ENCODE measurements around the gene MYO9A.
"Not testable (repeated sequence)": the region's sequence is repeated elsewhere in the genome, so short reads cannot be mapped to it uniquely, and the experiment has no call there.

MYO9A gene

DNA sequence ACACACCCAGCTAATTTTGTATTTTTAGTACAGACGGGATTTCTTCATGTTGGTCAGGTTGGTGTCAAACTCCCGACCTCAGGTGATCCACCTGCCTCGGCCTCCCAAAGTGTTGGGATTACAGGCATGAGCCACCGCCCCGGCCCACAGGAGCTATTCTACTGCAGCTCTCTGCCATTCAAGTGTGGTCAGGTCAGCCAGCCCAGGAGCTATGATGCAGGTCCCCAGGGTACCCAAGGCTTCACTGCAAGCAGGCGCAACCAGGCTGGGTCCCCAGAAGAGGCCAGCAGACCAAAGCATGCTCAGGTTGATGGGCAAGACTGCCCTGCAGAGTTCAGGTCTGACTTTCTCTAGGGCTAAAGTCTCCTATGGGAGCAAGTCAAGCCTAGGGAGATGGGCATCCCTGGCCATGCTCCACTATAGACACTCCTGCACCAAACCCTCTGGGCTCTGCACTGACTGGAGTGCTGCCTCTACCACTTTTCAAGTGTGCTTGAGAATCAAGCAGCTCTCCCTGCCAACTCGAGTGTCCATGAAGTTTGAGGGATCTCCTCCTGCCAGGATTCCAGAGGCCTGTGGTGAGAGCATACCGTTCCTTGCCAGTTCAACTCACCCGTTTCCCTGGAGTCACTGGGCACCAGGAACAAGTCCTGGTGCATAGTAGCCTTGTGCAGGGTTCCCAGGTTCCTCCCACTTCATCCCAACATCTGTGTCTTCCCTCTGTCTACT is 30.9 kb downstream of the MYO9A start:
- Histone ChIP-seq H3K27ac (ENCODE audit: low read length) (no peak overlapping the region), H3K9me3 (ENCODE audit: control insufficient read depth in 1 of 2, low read length in 2 of 2) (no peaks in the 10 kb centered on the region), H3K4me1 (ENCODE audit: control insufficient read depth in 1 of 2, insufficient read depth in 2 of 2, low read length in 2 of 2) (peaks cover 0 to under 1% of the 10 kb centered on the region in 2 donors), H3K4me3 (ENCODE audit: low read depth in 1 of 2, low read length in 2 of 2) (no peak overlapping the region), H3K36me3 (ENCODE audit: control insufficient read depth in 1 of 2, insufficient read depth in 2 of 2, low read length in 2 of 2) (no peaks in the 10 kb centered on the region), H3K27me3 (ENCODE audit: low read depth, low read length) (no peaks in the 10 kb centered on the region)

DNA sequence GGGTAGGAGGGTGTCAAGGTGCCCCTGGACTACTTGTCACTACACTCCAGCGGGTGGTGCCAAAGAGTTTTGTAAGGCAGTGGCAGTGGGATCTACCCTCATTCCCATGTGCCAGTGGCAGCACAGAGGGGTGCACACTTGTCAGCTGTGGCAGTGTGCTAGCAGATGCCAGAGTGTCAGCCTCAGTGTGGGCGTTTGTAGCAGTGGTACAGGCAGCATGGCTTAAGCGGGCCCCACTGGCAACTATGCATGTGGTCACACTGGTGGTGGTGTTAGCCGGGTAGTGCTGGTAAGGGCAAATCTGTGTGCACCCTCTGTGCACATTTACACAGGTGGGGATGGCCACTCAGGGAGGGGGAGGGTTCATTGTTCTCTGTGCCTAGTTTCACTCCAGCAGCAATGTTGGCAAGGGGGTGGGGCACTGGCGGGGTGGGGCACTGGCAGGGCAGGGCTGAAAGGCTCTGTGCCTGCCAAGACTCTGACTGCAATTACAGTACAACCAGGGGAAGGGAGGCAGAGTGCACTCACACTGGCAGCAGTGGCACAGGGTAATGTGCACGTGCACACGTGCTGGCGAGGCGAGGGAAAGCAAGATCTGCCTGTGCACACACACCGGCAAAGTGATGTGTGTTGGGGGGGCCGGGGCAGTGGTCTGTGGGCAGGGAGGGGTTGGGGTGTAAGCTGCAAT is 31.8 kb downstream of the MYO9A start:
- Histone ChIP-seq H3K36me3 (ENCODE audit: control insufficient read depth in 1 of 2, insufficient read depth in 2 of 2, low read length in 2 of 2) (no peaks in the 10 kb centered on the region), H3K9me3 (ENCODE audit: control insufficient read depth in 1 of 2, low read length in 2 of 2) (no peaks in the 10 kb centered on the region), H3K4me1 (ENCODE audit: control insufficient read depth in 1 of 2, insufficient read depth in 2 of 2, low read length in 2 of 2) (no peaks in the 10 kb centered on the region), H3K4me3 (ENCODE audit: low read depth in 1 of 2, low read length in 2 of 2) (no peak overlapping the region), H3K27ac (ENCODE audit: low read length) (no peak overlapping the region), H3K27me3 (ENCODE audit: low read depth, low read length) (no peaks in the 10 kb centered on the region)

DNA sequence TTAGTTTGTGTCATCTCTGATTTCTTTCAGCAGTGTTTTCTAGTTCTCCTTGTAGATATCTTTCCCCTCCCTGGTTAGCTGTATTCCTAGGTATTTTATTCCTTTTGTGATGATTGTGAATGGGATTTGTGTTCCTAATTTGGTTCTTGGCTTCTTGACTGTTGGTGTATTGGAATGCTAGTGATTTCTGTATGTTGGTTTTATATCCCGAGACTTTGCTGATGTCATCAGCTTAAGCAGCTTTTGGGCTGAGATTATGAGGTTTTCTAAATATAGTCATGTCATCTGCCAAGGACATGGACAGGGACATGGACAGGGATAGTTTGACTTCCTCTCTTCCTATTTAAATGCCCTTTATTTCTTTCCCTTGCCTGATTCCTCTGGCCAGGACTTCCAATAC is 35.8 kb downstream of the MYO9A start:
- no peaks in the 10 kb centered on the region for H3K4me1 ChIP-seq (ENCODE audit: control insufficient read depth in 1 of 2, insufficient read depth in 2 of 2, low read length in 2 of 2)
- H3K9me3 ChIP-seq (ENCODE audit: control insufficient read depth in 1 of 2, low read length in 2 of 2): no peaks in the 10 kb centered on the region
- H3K27ac ChIP-seq (ENCODE audit: low read length): no peak overlapping the region
- no peak overlapping the region for H3K4me3 ChIP-seq (ENCODE audit: low read depth in 1 of 2, low read length in 2 of 2)
- H3K36me3 ChIP-seq (ENCODE audit: control insufficient read depth in 1 of 2, insufficient read depth in 2 of 2, low read length in 2 of 2): no peaks in the 10 kb centered on the region
- H3K27me3 ChIP-seq (ENCODE audit: low read depth, low read length): no peaks in the 10 kb centered on the region

DNA sequence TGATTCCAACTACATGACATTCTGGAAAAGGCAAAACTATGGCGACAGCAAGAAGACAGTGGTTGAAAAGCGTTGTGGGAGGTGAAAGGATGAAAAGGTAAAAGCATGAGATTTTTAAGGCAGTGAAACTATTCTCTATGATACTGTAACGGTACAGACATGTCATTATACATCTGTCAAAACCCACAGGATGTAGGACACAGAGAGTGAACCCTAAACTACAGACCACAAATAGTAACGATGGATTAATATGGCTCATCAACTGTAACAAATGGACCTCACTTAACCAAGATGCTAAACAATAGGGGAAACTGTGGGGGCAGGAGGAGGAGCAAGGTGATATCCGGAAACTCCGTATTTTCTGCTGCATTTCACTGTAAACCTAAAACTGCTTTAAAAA is 39.1 kb downstream of the MYO9A start:
- H3K4me1 ChIP-seq (ENCODE audit: control insufficient read depth in 1 of 2, insufficient read depth in 2 of 2, low read length in 2 of 2): peaks cover 0 to 4% of the 10 kb centered on the region in 2 donors
- H3K9me3 ChIP-seq (ENCODE audit: control insufficient read depth in 1 of 2, low read length in 2 of 2): no peaks in the 10 kb centered on the region
- no peaks in the 10 kb centered on the region for H3K36me3 ChIP-seq (ENCODE audit: control insufficient read depth in 1 of 2, insufficient read depth in 2 of 2, low read length in 2 of 2)
- no peak overlapping the region for H3K27ac ChIP-seq (ENCODE audit: low read length)
- H3K27me3 ChIP-seq (ENCODE audit: low read depth, low read length): no peaks in the 10 kb centered on the region
- no peak overlapping the region for H3K4me3 ChIP-seq (ENCODE audit: low read depth in 1 of 2, low read length in 2 of 2)

DNA sequence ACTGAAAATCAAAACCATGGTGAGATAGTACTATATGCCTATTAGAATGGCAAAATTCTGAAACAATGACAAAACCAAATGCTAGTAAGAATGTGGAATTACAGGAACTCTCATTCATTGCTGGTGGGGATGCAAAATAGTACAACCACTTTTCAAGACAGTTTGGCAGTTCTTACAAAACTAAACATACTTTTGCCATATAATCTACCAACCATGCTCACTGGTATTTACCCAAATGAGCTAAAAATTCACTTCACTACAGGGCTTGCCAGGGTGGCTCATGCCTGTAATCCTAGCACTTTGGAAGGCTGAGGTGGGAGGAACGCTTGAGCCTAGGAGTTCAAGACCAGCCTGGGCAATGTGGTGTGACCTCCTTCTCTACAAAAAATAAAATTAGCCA is 40.0 kb downstream of the MYO9A start:
- Histone ChIP-seq H3K9me3 (ENCODE audit: control insufficient read depth in 1 of 2, low read length in 2 of 2) (no peaks in the 10 kb centered on the region), H3K4me3 (ENCODE audit: low read depth in 1 of 2, low read length in 2 of 2) (no peak overlapping the region), H3K36me3 (ENCODE audit: control insufficient read depth in 1 of 2, insufficient read depth in 2 of 2, low read length in 2 of 2) (no peaks in the 10 kb centered on the region), H3K27ac (ENCODE audit: low read length) (no peak overlapping the region), H3K4me1 (ENCODE audit: control insufficient read depth in 1 of 2, insufficient read depth in 2 of 2, low read length in 2 of 2) (peaks cover 0 to 4% of the 10 kb centered on the region in 2 donors), H3K27me3 (ENCODE audit: low read depth, low read length) (no peaks in the 10 kb centered on the region)

DNA sequence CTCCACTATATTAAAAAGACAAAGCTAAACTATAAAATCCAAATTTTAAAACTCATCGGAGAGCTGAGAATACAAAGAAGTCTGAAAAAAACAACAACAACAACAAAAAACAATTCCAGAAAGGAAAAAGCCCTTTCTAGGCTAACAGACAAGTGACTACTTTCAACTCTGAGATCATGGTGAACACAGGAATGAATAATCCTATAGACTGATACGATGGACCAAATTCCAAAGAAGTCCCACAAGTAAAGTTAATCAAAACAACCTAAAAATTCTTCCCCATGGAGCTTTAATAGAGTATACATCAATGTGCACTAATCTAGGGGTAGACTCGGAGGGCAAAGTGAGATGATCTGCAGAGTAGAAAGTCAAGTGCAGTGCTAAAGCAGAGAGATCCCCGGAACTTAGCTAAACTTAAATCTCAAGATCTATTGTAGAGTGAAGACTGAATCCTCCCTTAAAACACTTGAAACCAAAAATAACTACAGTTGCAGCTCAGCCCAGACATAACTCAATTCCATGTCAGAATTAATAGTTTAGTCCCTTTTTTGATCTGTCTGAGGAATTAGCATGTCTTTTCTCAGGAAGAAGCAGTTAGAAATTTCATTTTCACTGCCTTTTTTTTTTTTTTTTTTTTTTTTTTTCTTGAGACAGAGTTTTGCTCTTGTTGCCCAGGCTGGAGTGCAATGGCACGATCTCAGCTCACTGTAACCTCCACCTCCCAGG is 43.5 kb downstream of the MYO9A start:
- H3K36me3 ChIP-seq (ENCODE audit: control insufficient read depth in 1 of 2, insufficient read depth in 2 of 2, low read length in 2 of 2): no peaks in the 10 kb centered on the region
- H3K4me3 ChIP-seq (ENCODE audit: low read depth in 1 of 2, low read length in 2 of 2): no peak overlapping the region
- H3K4me1 ChIP-seq (ENCODE audit: control insufficient read depth in 1 of 2, insufficient read depth in 2 of 2, low read length in 2 of 2): peaks cover 0 to 4% of the 10 kb centered on the region in 2 donors
- H3K27me3 ChIP-seq (ENCODE audit: low read depth, low read length): no peaks in the 10 kb centered on the region
- no peaks in the 10 kb centered on the region for H3K9me3 ChIP-seq (ENCODE audit: control insufficient read depth in 1 of 2, low read length in 2 of 2)
- no peak overlapping the region for H3K27ac ChIP-seq (ENCODE audit: low read length)

DNA sequence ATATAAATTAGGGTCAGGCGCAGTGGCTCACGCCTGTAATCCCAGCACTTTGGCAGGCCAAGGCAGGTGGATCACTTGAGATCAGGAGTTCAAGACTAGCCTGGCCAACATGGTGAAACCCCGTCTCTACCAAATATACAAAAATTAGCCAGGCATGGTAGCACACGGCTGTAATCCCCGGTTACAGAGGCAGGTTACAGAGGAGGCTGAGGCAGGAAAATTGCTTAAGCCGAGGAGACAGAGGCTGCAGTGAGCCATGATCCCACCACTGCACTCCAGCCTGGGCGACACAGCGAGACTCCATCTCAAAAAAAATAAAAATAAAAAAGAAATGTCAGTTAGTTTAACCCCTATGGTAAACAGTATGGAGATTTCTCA is 46.5 kb downstream of the MYO9A start:
- H3K36me3 ChIP-seq (ENCODE audit: control insufficient read depth in 1 of 2, insufficient read depth in 2 of 2, low read length in 2 of 2); H3K4me1 ChIP-seq (ENCODE audit: control insufficient read depth in 1 of 2, insufficient read depth in 2 of 2, low read length in 2 of 2); H3K9me3 ChIP-seq (ENCODE audit: control insufficient read depth in 1 of 2, low read length in 2 of 2): not testable (repeated sequence)

DNA sequence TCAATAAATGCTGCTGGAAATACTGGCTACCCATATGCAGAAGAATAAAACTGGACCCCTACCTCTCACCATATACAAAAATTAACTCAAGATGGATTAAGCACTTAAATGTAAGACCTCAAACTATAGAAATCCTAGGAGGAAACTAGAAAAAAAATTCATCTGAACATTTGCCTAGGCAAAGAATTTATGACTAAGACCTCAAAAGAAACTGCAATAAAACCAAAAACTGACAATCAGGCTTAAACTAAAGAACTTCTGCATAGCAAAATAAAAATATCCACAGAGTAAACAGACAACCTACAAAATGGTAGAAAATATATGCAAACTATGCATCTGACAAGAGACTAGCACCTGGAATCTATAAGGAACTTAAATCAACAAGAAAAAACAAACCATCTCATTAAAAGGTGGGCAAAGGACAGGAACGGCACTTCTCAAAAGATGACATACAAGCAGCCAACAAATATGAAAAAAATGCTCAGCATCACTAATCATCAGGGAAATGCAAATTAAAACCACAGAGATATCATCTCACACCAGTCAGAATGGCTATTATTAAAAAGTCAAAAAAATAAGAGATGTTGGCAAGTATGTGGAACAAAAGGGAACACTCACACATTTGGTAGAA is 47.0 kb downstream of the MYO9A start:
- Histone ChIP-seq H3K4me1 (ENCODE audit: control insufficient read depth in 1 of 2, insufficient read depth in 2 of 2, low read length in 2 of 2) (peaks cover 0 to 4% of the 10 kb centered on the region in 2 donors), H3K9me3 (ENCODE audit: control insufficient read depth in 1 of 2, low read length in 2 of 2) (no peaks in the 10 kb centered on the region), H3K36me3 (ENCODE audit: control insufficient read depth in 1 of 2, insufficient read depth in 2 of 2, low read length in 2 of 2) (no peaks in the 10 kb centered on the region), H3K27ac (ENCODE audit: low read length) (no peak overlapping the region), H3K4me3 (ENCODE audit: low read depth in 1 of 2, low read length in 2 of 2) (no peak overlapping the region), H3K27me3 (ENCODE audit: low read depth, low read length) (no peaks in the 10 kb centered on the region)

More for the DNA sequence above, 46.5 kb downstream of the MYO9A start:
- not testable (repeated sequence) for H3K27ac ChIP-seq (ENCODE audit: low read length); H3K4me3 ChIP-seq (ENCODE audit: low read depth in 1 of 2, low read length in 2 of 2); H3K27me3 ChIP-seq (ENCODE audit: low read depth, low read length)

DNA sequence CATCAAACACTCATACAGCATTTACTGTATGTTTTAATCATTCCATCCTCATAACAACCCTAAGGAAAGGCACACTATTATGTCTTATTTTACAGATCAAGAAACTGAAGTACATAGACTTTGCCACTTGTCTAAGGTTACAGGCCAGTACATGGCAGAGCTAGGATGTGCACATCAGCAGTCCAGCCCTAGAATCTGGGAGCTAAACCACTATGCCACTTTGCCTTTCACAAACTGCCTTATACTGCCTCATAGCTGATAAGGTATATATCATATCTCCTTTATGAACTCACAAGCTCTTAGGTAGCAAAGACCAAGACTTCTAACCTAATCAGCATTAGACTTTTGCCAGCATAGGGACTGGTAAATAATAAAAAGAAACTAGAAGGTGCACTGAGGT is 49.1 kb downstream of the MYO9A start:
- no peaks in the 10 kb centered on the region for H3K9me3 ChIP-seq (ENCODE audit: control insufficient read depth in 1 of 2, low read length in 2 of 2)
- no peak overlapping the region for H3K4me3 ChIP-seq (ENCODE audit: low read depth in 1 of 2, low read length in 2 of 2)
- no peaks in the 10 kb centered on the region for H3K4me1 ChIP-seq (ENCODE audit: control insufficient read depth in 1 of 2, insufficient read depth in 2 of 2, low read length in 2 of 2)
- no peaks in the 10 kb centered on the region for H3K27me3 ChIP-seq (ENCODE audit: low read depth, low read length)
- H3K36me3 ChIP-seq (ENCODE audit: control insufficient read depth in 1 of 2, insufficient read depth in 2 of 2, low read length in 2 of 2): no peaks in the 10 kb centered on the region
- no peak overlapping the region for H3K27ac ChIP-seq (ENCODE audit: low read length)

DNA sequence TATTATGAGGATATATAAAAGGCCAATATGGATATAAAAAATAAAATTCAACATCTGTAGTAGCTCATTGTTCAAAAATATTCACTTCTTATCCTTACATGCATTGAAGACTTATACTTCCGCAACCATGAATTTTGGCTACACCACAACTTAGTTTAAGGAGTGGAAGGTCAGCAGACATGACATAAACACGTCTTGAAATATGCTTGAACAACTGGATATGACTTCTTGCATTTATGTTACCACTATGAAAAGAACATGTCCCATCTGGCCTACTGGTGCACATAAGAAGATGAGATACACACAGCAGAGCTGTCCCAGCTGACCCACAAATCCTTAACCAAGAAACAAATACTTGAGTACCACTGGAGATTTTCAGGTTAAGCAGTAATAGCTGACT is 52.1 kb downstream of the MYO9A start:
- H3K36me3 ChIP-seq (ENCODE audit: control insufficient read depth in 1 of 2, insufficient read depth in 2 of 2, low read length in 2 of 2): no peaks in the 10 kb centered on the region
- no peak overlapping the region for H3K27ac ChIP-seq (ENCODE audit: low read length)
- H3K4me1 ChIP-seq (ENCODE audit: control insufficient read depth in 1 of 2, insufficient read depth in 2 of 2, low read length in 2 of 2): no peaks in the 10 kb centered on the region
- no peaks in the 10 kb centered on the region for H3K27me3 ChIP-seq (ENCODE audit: low read depth, low read length)
- no peaks in the 10 kb centered on the region for H3K9me3 ChIP-seq (ENCODE audit: control insufficient read depth in 1 of 2, low read length in 2 of 2)
- no peak overlapping the region for H3K4me3 ChIP-seq (ENCODE audit: low read depth in 1 of 2, low read length in 2 of 2)

DNA sequence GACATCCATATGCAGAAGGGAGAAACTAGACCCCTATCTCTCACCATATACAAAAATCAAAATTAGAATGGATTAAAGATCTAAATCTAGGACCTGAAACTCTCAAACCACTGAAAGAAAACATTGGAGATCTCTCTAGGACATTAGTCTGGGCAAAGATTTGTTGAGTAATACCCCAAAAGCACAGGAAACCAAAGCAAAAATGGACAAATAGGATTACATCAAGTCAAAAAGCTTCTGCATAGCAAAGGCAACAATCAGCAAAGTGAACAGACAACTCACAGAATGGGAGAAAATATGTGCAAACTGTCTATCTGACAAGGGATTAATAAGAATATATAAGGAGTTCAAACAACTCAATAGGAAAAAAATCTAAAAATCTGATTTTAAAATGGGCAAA is 54.8 kb downstream of the MYO9A start:
- Histone ChIP-seq H3K27ac (ENCODE audit: low read length) (no peak overlapping the region), H3K9me3 (ENCODE audit: control insufficient read depth in 1 of 2, low read length in 2 of 2) (no peaks in the 10 kb centered on the region), H3K4me1 (ENCODE audit: control insufficient read depth in 1 of 2, insufficient read depth in 2 of 2, low read length in 2 of 2) (no peaks in the 10 kb centered on the region), H3K36me3 (ENCODE audit: control insufficient read depth in 1 of 2, insufficient read depth in 2 of 2, low read length in 2 of 2) (no peaks in the 10 kb centered on the region), H3K4me3 (ENCODE audit: low read depth in 1 of 2, low read length in 2 of 2) (no peak overlapping the region), H3K27me3 (ENCODE audit: low read depth, low read length) (no peaks in the 10 kb centered on the region)

All from muscle layer of duodenum (tissue), 2 donors.